OCI-LY1 (cell line): ENCODE data around the gene KCNT2.

Source experiments
- H2AFZ ChIP-seq: fragments of 200-600 bp; sonication (generic), shearing (Covaris generic); 2 replicates; pipeline ENCODE4 v1.6.0; 2014; ENCODE audit warnings: antibody characterized with exemption, mild to moderate bottlenecking, low read length
- H3F3A ChIP-seq: fragments of 200-600 bp; sonication (generic), shearing (Covaris generic); 2 replicates; pipeline ENCODE4 v1.6.0; 2014; ENCODE audit warnings: mild to moderate bottlenecking, antibody characterized with exemption, low read length, moderate library complexity; ENCODE audit not compliant: insufficient read depth
- H3K27ac ChIP-seq: fragments of 200-600 bp; sonication (generic); 2 replicates; pipeline ENCODE4 v1.5.1; 2014; ENCODE audit warnings: low read length, mixed run types, mild to moderate bottlenecking, low read depth; ENCODE audit not compliant: poor library complexity, severe bottlenecking
- H3K27me3 ChIP-seq: fragments of 200-600 bp; sonication (generic); 2 replicates; pipeline ENCODE4 v1.6.0; 2014; ENCODE audit warnings: antibody characterized with exemption, mild to moderate bottlenecking, low read length, moderate library complexity; ENCODE audit not compliant: insufficient read depth
- H3K36me3 ChIP-seq: fragments of 200-600 bp; sonication (generic); 2 replicates; pipeline ENCODE4 v1.6.1; 2014; ENCODE audit warnings: mild to moderate bottlenecking, antibody characterized with exemption, low read length, moderate library complexity, mixed read lengths; ENCODE audit not compliant: insufficient read depth
- H3K4me1 ChIP-seq: fragments of 200-600 bp; sonication (generic); 2 replicates; pipeline ENCODE4 v1.5.1; 2014; ENCODE audit warnings: mild to moderate bottlenecking, low read length, moderate library complexity; ENCODE audit not compliant: insufficient read depth, severe bottlenecking
- H3K4me2 ChIP-seq: fragments of 200-600 bp; sonication (generic), shearing (Covaris generic); 2 replicates; pipeline ENCODE4 v1.6.1; 2014; ENCODE audit warnings: low read length
- H3K4me3 ChIP-seq: fragments of 200-600 bp; sonication (generic); 2 replicates; pipeline ENCODE4 v1.5.1; 2014; ENCODE audit warnings: low read length, low read depth, mild to moderate bottlenecking, mixed read lengths; ENCODE audit not compliant: poor library complexity, severe bottlenecking
- H3K79me2 ChIP-seq: fragments of 200-600 bp; shearing (Covaris generic); 2 replicates; pipeline ENCODE4 v1.6.1; 2016; ENCODE audit warnings: mixed run types, low read length, mixed read lengths; ENCODE audit not compliant: insufficient read depth
- H3K9ac ChIP-seq: fragments of 200-600 bp; sonication (generic), shearing (Covaris generic); 2 replicates; pipeline ENCODE4 v1.6.1; 2014; ENCODE audit warnings: mild to moderate bottlenecking, low read length, mixed read lengths
- H3K9me2 ChIP-seq: fragments of 200-600 bp; sonication (generic), shearing (Covaris generic); 2 replicates; pipeline ENCODE4 v1.6.1; 2014; ENCODE audit warnings: low read depth, mild to moderate bottlenecking, low read length, mixed read lengths
- H3K9me3 ChIP-seq: fragments of 200-600 bp; shearing (Covaris generic); 2 replicates; pipeline ENCODE4 v1.6.1; 2014; ENCODE audit warnings: low read length, mixed read lengths
- H4K20me1 ChIP-seq: fragments of 200-600 bp; sonication (generic), shearing (Covaris generic); 2 replicates; pipeline ENCODE4 v1.6.0; 2016; ENCODE audit warnings: mild to moderate bottlenecking, low read length; ENCODE audit not compliant: insufficient read depth
- EZH2 ChIP-seq: fragments of 200-600 bp; sonication (generic), shearing (Covaris generic); IDR thresholded peaks from 2 replicates; pipeline ENCODE4 v1.8.0; 2017; ENCODE audit warnings: borderline replicate concordance, mixed run types, mild to moderate bottlenecking, antibody characterized with exemption, low read length, moderate library complexity, mixed read lengths
- TF ChIP-seq, protein P1 (sequence below): fragments of 200-600 bp; sonication (generic), shearing (Covaris generic); IDR thresholded peaks from 2 replicates; pipeline ENCODE4 v1.5.1; 2017; ENCODE audit warnings: mild to moderate bottlenecking, antibody characterized with exemption, low read length, moderate library complexity, mixed read lengths

The KCNT2 gene

DNA sequence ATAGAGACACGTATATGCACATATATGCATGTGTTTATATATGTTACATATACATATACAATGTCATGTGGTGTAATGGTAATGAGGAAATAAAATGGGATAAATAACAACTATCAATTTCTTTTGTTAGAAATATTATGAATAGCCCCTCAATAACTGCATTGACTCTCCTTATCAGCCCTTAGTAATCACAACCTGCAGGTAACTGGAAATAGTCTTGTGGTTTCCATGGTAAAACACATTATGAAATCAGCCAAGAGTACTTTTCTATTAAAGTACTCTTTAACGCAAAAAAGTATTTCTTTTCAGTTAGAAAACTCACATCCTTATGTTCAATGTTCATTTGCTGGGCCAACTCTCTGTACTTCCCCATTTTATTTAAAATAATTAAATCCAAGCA is 105.8 kb downstream of the KCNT2 start:
- Histone ChIP-seq H3K79me2 (no peaks in the 10 kb centered on the region), H3K27ac (no peak overlapping the region), H3K4me2 (no peak overlapping the region), H3K36me3 (no peaks in the 10 kb centered on the region), H3K9me2 (no peaks in the 10 kb centered on the region), H3K4me1 (no peaks in the 10 kb centered on the region), H3K4me3 (no peak overlapping the region), H3K9me3 (no peaks in the 10 kb centered on the region), H3F3A (no peaks in the 10 kb centered on the region), H4K20me1 (no peaks in the 10 kb centered on the region), H2AFZ (no peak overlapping the region), H3K9ac (no peak overlapping the region), H3K27me3 (no peaks in the 10 kb centered on the region)
- TF ChIP-seq EZH2: no peak
- TF ChIP-seq, protein P1, sequence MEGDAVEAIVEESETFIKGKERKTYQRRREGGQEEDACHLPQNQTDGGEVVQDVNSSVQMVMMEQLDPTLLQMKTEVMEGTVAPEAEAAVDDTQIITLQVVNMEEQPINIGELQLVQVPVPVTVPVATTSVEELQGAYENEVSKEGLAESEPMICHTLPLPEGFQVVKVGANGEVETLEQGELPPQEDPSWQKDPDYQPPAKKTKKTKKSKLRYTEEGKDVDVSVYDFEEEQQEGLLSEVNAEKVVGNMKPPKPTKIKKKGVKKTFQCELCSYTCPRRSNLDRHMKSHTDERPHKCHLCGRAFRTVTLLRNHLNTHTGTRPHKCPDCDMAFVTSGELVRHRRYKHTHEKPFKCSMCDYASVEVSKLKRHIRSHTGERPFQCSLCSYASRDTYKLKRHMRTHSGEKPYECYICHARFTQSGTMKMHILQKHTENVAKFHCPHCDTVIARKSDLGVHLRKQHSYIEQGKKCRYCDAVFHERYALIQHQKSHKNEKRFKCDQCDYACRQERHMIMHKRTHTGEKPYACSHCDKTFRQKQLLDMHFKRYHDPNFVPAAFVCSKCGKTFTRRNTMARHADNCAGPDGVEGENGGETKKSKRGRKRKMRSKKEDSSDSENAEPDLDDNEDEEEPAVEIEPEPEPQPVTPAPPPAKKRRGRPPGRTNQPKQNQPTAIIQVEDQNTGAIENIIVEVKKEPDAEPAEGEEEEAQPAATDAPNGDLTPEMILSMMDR: no peak

DNA sequence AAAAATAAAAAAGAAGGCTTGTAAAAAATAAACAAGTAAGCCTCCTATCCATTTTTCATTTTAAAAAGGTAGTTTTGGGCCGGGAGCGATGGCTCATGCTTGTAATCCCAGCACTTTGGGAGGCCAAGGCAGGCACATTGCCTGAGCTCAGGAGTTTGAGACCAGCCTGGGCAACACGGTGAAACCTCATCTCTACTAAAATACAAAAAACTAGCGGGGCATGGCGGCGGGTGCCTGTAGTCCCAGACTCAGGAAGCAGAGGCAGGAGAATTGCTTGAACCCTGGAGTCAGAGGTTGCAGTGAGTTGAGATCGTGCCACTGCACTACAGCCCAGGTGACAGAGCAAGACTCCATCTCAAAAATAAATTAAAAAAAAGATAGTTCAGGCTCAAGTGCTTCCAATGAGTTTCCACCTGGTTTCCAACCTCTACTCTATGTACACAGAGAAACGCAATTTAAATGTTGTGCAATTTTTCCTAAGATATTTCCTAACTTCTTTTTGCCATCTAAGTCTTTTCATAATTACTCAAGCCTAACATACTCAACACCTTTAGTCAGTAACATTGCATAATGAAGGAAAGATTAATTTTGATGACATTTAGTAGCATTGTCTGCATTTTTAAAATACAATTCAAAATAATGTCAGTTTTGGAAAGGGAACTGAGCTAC is 106.3 kb downstream of the KCNT2 start:
- Histone ChIP-seq H3K36me3 (no peaks in the 10 kb centered on the region), H4K20me1 (no peaks in the 10 kb centered on the region), H3K79me2 (no peaks in the 10 kb centered on the region), H3F3A (no peaks in the 10 kb centered on the region), H3K9me3 (no peaks in the 10 kb centered on the region), H3K4me3 (no peak overlapping the region), H3K9ac (no peak overlapping the region), H3K27ac (no peak overlapping the region), H2AFZ (no peak overlapping the region), H3K4me2 (no peak overlapping the region), H3K9me2 (no peaks in the 10 kb centered on the region), H3K4me1 (no peaks in the 10 kb centered on the region), H3K27me3 (no peaks in the 10 kb centered on the region)
- TF ChIP-seq, protein P1: no peak
- TF ChIP-seq EZH2: no peak

DNA sequence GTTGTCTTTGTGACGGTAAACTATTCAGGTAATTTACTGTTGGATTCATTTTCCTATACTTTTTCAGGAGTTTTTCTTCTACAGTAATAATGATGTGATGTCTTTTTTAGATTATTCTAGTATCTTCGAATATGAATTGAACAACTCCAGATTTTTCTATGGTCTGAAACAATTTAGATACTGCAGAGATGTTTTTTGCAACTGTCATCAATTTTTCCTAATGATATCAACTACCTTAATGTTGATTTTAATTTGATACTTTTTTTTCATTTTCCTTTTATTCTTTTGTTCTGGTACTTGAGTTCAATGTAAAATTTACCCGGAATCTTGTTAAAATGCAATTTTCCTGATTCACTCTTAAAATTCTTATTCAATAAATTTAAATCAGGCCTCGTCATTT is 110.4 kb downstream of the KCNT2 start:
- Histone ChIP-seq H3K36me3 (no peaks in the 10 kb centered on the region), H3K9ac (no peak overlapping the region), H2AFZ (no peak overlapping the region), H3K27me3 (no peaks in the 10 kb centered on the region), H3K4me1 (no peaks in the 10 kb centered on the region), H3K4me3 (no peak overlapping the region), H4K20me1 (no peaks in the 10 kb centered on the region), H3K9me3 (no peaks in the 10 kb centered on the region), H3F3A (no peaks in the 10 kb centered on the region), H3K79me2 (no peaks in the 10 kb centered on the region), H3K27ac (no peak overlapping the region), H3K9me2 (no peaks in the 10 kb centered on the region), H3K4me2 (no peak overlapping the region)
- TF ChIP-seq, protein P1: no peak
- no peak for TF ChIP-seq EZH2
